Panc1 (cell line): ENCODE results near the gene CAMSAP3. TPM values are rescaled to one million over a fixed set of nuclear protein-coding genes. Genes with fewer than 3 reads are reported as not detected.

Experiments used
- ATAC-seq: fragments of 200-7000 bp; cut with Tn5 transposase; 2 replicates; pipeline ENCODE4 v1.9.1; 2020; ENCODE audit warnings: mild to moderate bottlenecking, moderate library complexity
- BruUV-seq: library from RNA; stranded (reverse); fragments of 400-500 nt; replicated peaks from 2 replicates; lab custom pipeline; 2021; lab: Mats Ljungman, UMichigan
- CTCF ChIA-PET: fragments of 300-600 bp; sonication (Branson Sonifier 250); formaldehyde crosslinking; loops from one replicate; lab custom pipeline; 2022; ENCODE audit warnings: antibody characterized with exemption; lab: Charles Lee
- POLR2A ChIA-PET: fragments of 300-600 bp; sonication (Branson Sonifier 250); formaldehyde crosslinking; loops from one replicate; lab custom pipeline; 2022; ENCODE audit warnings: antibody characterized with exemption; lab: Charles Lee
- DNase-seq: peaks from one replicate; pipeline ENCODE4 v3.0.0-alpha.2; 2010; ENCODE audit warnings: low read depth, low spot score
- H3K27ac ChIP-seq: 2 replicates; pipeline ENCODE4 v1.5.1; 2011; ENCODE audit warnings: mild to moderate bottlenecking, low read length, inconsistent platforms
- H3K27me3 ChIP-seq: fragments of 200-500 bp; sonication (Bioruptor generic); 2 replicates; pipeline ENCODE4 v1.6.0; 2014; ENCODE audit warnings: low read length, inconsistent platforms; ENCODE audit not compliant: control insufficient read depth, insufficient read depth
- H3K36me3 ChIP-seq: fragments of 200-500 bp; sonication (Bioruptor generic); 2 replicates; pipeline ENCODE4 v1.5.1; 2014; ENCODE audit warnings: inconsistent platforms, mild to moderate bottlenecking, low read length, moderate library complexity; ENCODE audit not compliant: control insufficient read depth, insufficient read depth
- H3K4me1 ChIP-seq: 2 replicates; pipeline ENCODE4 v1.5.1; 2011; ENCODE audit warnings: inconsistent platforms, mild to moderate bottlenecking, low read length, moderate library complexity; ENCODE audit not compliant: control insufficient read depth, insufficient read depth
- H3K4me3 ChIP-seq, 2 experiments: 2 replicates each; pipeline ENCODE4 v1.5.1; 2011 to 2012; ENCODE audit warnings: low read depth in 2 of 2, low read length in 2 of 2, mild to moderate bottlenecking in 2 of 2, inconsistent platforms in 1 of 2, moderate library complexity in 1 of 2
- H3K9me3 ChIP-seq: fragments of 200-500 bp; sonication (Bioruptor generic); 2 replicates; pipeline ENCODE4 v1.5.1; 2014; ENCODE audit warnings: low read depth, mild to moderate bottlenecking, inconsistent platforms, low read length, moderate library complexity; ENCODE audit not compliant: control insufficient read depth, insufficient read depth
- CTCF ChIP-seq: fragments of 450-650 bp; IDR thresholded peaks from 2 replicates; pipeline ENCODE4 v1.5.1; 2017; ENCODE audit warnings: mild to moderate bottlenecking
- POLR2AphosphoS5 ChIP-seq: IDR thresholded peaks from 2 replicates; pipeline ENCODE4 v1.6.1; 2012; ENCODE audit warnings: mild to moderate bottlenecking, low read depth, low read length, moderate library complexity
- REST ChIP-seq, 2 experiments: IDR thresholded peaks; 2 replicates each; pipeline ENCODE4 v1.6.1; 2011 to 2012; ENCODE audit warnings: low read depth in 2 of 2, control low read depth in 1 of 2, low read length in 1 of 2, mild to moderate bottlenecking in 1 of 2, moderate library complexity in 1 of 2; ENCODE audit not compliant: insufficient read depth in 1 of 2
- SIN3A ChIP-seq: IDR thresholded peaks from 2 replicates; pipeline ENCODE4 v1.6.1; 2012; ENCODE audit warnings: low read depth, mild to moderate bottlenecking, low read length, moderate library complexity, borderline replicate concordance; ENCODE audit not compliant: insufficient read depth
- TCF7L2 ChIP-seq: IDR thresholded peaks from 2 replicates; pipeline ENCODE4 v1.6.1; 2011; ENCODE audit warnings: mild to moderate bottlenecking, low read depth, low read length, inconsistent platforms
- in situ Hi-C: cut with HindIII; loops from 2 replicates; pipeline ENCODE4 v1.10.0; 2016; ENCODE audit warnings: low sequenced_read_pairs, low pct_unique_long_range_greater_than_20kb
- intact Hi-C: fragments of 100-400 bp; cut with micrococcal nuclease; formaldehyde crosslinking; loops from one replicate; pipeline ENCODE4 v1.10.0; 2022; ENCODE audit not compliant: unreplicated experiment
- total RNA-seq: library from RNA; stranded (reverse); gene quantifications from one replicate; pipeline ENCODE4 v1.2.1, GENCODE V29; 2021; ENCODE audit not compliant: unreplicated experiment

CAMSAP3 gene
- total RNA-seq, 1 experiment from 2014 or later: 1.7 TPM

GRCh38 chr19:7646426-7646700, 50.7 kb downstream of the CAMSAP3 start:
- Histone ChIP-seq H3K27ac (no peak overlapping the region), H3K4me1 (no peaks in the 10 kb centered on the region), H3K27me3 (no peaks in the 10 kb centered on the region), H3K36me3 (no peaks in the 10 kb centered on the region), H3K4me3 (no peak overlapping the region), H3K9me3 (no peaks in the 10 kb centered on the region)
- POLR2A ChIA-PET: no interaction called here
- in situ Hi-C loops (no loop called here), intact Hi-C loops (no loop called here)
- no peak for TF ChIP-seq POLR2AphosphoS5
- no peak for TF ChIP-seq REST (IDR thresholded peaks at IDR 0.05; ENCODE audit: insufficient read depth in 1 of 2, low read depth in 2 of 2, low read length in 1 of 2)
- TF ChIP-seq SIN3A: no peak
- DNase-seq (no peak), ATAC-seq (no peak)
- CTCF ChIA-PET: no interaction called here
- BruUV-seq: no TSS peak

GRCh38 chr19:7647156-7647555, 51.5 kb downstream of the CAMSAP3 start:
- DNase-seq (no peak), ATAC-seq (no peak)
- no peak for TF ChIP-seq CTCF
- no peak overlapping the region for H3K4me3 ChIP-seq
- H3K36me3 ChIP-seq: no peaks in the 10 kb centered on the region
- H3K27ac ChIP-seq: no peak overlapping the region
- ChIA-PET POLR2A (no interaction called here), CTCF (no interaction called here)
- intact Hi-C loops: no loop called here
- in situ Hi-C loops: no loop called here
- no peaks in the 10 kb centered on the region for H3K4me1 ChIP-seq
- H3K27me3 ChIP-seq: no peaks in the 10 kb centered on the region
- no TSS peak for BruUV-seq
- H3K9me3 ChIP-seq: no peaks in the 10 kb centered on the region

- no TSS peak for BruUV-seq
- no peak for ATAC-seq
- ChIA-PET POLR2A (interaction anchor here (0.7 kb wide), 1 partner anchor 96 kb away, joined by 5 read pairs; no protein-coding TSS in a partner anchor), CTCF (interaction anchor here (0.6 to 1.0 kb wide), 4 partner anchors 10 to 517 kb away, joined by 3 to 14 read pairs (median 4); no protein-coding TSS in a partner anchor)
- Histone ChIP-seq H3K4me3 (no peak overlapping the region), H3K27ac (no peak overlapping the region), H3K36me3 (no peaks in the 10 kb centered on the region), H3K4me1 (no peaks in the 10 kb centered on the region), H3K9me3 (no peaks in the 10 kb centered on the region), H3K27me3 (no peaks in the 10 kb centered on the region)
- TF ChIP-seq REST (IDR thresholded peaks at IDR 0.05; ENCODE audit: insufficient read depth in 1 of 2, low read depth in 2 of 2, low read length in 1 of 2): no peak
- TF ChIP-seq POLR2AphosphoS5: no peak
- TF ChIP-seq CTCF: no peak
- TF ChIP-seq TCF7L2: no peak
- intact Hi-C loops: no loop called here
- no peak for DNase-seq
- in situ Hi-C loops: no loop called here
Observed at GRCh38 chr19:7648265-7649014, 52.8 kb downstream of the CAMSAP3 start.
